ENCODE measurements around the gene ART5. TPM values are rescaled to one million over a fixed set of nuclear protein-coding genes. Genes with fewer than 3 reads are reported as not detected.
A peak's percentile ranks its signal among the peaks of the same experiment; 100 is the strongest.

ART5 gene
- total RNA-seq, 1 experiment from 2014 or later, result 4.5 TPM

DNA sequence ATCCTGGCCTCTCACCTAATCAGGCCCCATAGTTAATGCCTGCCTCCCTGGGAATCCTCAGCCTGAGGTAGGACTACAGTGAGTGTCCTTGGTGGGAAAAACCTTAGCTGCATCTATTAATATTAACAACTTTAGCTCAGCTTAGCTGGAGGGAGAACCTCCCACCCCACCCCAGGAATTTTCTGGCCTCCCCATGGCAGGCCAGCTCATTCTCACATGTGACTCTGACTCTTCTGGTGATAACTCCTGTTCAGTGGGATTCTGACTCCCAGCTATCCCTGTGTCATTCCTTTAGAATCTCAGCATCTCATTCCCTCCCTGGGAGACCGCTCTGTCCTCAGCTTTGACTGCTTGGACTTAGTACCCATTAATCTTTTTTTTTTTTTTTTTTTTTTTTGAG, 14.5 kb downstream of the ART5 start (continued):
- TF ChIP-seq NFATC4 (CRISPR knock-in tag; IDR thresholded peaks at IDR 0.05), result no peak
- TF ChIP-seq NR1H2 (CRISPR knock-in tag; IDR thresholded peaks at IDR 0.05), result no peak

DNA sequence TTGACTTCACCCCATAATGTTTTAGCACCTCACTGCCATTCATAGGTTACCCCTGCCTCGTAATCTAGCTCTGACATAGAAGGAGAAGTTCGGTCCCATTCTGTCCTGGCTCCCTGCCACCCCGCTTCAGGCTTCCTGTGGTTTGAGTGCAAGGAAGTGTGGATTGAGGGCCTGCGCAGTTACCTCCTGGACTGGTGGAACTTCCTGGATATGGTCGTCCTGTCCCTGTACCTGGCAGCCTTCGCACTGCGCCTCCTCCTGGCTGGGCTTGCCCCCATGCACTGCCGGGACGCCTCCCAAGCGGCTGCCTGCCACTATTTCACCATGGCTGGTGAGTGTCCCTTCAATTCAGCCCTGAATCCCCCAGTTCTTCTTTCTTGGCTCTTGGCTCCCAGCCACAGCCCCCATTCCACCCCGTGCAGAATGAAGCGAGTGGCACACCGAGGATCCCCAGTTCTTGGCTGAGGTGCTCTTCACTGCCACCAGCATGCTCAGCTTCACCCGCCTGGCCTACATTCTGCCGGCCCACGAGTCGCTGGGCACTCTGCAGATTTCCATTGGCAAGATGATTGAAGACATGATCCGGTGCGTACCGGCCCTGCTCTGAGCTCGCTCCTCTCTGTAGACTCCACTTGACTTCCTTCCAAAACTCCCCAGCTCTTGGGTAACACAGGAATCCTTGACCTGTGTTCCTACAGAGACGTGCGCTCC, 15.4 kb downstream of the ART5 start:
- H3K27me3 Mint-ChIP-seq (ENCODE audit: low read depth), result no peaks in the 10 kb centered on the region
- H3K4me3 Mint-ChIP-seq, result no peak overlapping the region
- H3K9me3 Mint-ChIP-seq, result no peaks in the 10 kb centered on the region; the same call in 1 of the 2 replicates
- no peak overlapping the region for H3K27ac Mint-ChIP-seq
- CTCF ChIA-PET, result interaction anchor here (0.6 to 1.7 kb wide), 2 partner anchors 17 to 150 kb away, joined by 3 to 4 read pairs; no protein-coding TSS in a partner anchor
- H3K4me1 Mint-ChIP-seq, result no peaks in the 10 kb centered on the region
- no peaks in the 10 kb centered on the region for H3K36me3 Mint-ChIP-seq
- ATAC-seq, result peak; percentile 94
- POLR2A ChIA-PET, result no interaction called here
- peak; percentile 26 for DNase-seq (ENCODE audit: low spot score)
- no peak for TF ChIP-seq TEAD1 (CRISPR knock-in tag; IDR thresholded peaks at IDR 0.05)
- TF ChIP-seq ZBTB21 (CRISPR knock-in tag; IDR thresholded peaks at IDR 0.05; ENCODE audit: borderline replicate concordance), result no peak
- TF ChIP-seq NR2C2 (CRISPR knock-in tag; IDR thresholded peaks at IDR 0.05), result no peak
- TF ChIP-seq, protein P1, sequence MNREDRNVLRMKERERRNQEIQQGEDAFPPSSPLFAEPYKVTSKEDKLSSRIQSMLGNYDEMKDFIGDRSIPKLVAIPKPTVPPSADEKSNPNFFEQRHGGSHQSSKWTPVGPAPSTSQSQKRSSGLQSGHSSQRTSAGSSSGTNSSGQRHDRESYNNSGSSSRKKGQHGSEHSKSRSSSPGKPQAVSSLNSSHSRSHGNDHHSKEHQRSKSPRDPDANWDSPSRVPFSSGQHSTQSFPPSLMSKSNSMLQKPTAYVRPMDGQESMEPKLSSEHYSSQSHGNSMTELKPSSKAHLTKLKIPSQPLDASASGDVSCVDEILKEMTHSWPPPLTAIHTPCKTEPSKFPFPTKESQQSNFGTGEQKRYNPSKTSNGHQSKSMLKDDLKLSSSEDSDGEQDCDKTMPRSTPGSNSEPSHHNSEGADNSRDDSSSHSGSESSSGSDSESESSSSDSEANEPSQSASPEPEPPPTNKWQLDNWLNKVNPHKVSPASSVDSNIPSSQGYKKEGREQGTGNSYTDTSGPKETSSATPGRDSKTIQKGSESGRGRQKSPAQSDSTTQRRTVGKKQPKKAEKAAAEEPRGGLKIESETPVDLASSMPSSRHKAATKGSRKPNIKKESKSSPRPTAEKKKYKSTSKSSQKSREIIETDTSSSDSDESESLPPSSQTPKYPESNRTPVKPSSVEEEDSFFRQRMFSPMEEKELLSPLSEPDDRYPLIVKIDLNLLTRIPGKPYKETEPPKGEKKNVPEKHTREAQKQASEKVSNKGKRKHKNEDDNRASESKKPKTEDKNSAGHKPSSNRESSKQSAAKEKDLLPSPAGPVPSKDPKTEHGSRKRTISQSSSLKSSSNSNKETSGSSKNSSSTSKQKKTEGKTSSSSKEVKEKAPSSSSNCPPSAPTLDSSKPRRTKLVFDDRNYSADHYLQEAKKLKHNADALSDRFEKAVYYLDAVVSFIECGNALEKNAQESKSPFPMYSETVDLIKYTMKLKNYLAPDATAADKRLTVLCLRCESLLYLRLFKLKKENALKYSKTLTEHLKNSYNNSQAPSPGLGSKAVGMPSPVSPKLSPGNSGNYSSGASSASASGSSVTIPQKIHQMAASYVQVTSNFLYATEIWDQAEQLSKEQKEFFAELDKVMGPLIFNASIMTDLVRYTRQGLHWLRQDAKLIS (CRISPR knock-in tag; IDR thresholded peaks at IDR 0.05; ENCODE audit: borderline replicate concordance), result no peak
- no peak for TF ChIP-seq E2F5 (CRISPR knock-in tag; IDR thresholded peaks at IDR 0.05)
- TF ChIP-seq, protein P2, sequence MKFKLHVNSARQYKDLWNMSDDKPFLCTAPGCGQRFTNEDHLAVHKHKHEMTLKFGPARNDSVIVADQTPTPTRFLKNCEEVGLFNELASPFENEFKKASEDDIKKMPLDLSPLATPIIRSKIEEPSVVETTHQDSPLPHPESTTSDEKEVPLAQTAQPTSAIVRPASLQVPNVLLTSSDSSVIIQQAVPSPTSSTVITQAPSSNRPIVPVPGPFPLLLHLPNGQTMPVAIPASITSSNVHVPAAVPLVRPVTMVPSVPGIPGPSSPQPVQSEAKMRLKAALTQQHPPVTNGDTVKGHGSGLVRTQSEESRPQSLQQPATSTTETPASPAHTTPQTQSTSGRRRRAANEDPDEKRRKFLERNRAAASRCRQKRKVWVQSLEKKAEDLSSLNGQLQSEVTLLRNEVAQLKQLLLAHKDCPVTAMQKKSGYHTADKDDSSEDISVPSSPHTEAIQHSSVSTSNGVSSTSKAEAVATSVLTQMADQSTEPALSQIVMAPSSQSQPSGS (CRISPR knock-in tag; IDR thresholded peaks at IDR 0.05; ENCODE audit: borderline replicate concordance, low read depth), result no peak
- TF ChIP-seq IRF2 (CRISPR knock-in tag; IDR thresholded peaks at IDR 0.05; ENCODE audit: borderline replicate concordance, low read depth), result no peak
- no peak for TF ChIP-seq ZNF416 (CRISPR knock-in tag; IDR thresholded peaks at IDR 0.05)
- TF ChIP-seq ATF3 (CRISPR knock-in tag; conservative IDR thresholded peaks at IDR 0.05), result no peak
- TF ChIP-seq JUN (CRISPR knock-in tag; IDR thresholded peaks at IDR 0.05), result no peak
- no peak for TF ChIP-seq IRF1 (CRISPR knock-in tag; IDR thresholded peaks at IDR 0.05)
- TF ChIP-seq, protein P3, sequence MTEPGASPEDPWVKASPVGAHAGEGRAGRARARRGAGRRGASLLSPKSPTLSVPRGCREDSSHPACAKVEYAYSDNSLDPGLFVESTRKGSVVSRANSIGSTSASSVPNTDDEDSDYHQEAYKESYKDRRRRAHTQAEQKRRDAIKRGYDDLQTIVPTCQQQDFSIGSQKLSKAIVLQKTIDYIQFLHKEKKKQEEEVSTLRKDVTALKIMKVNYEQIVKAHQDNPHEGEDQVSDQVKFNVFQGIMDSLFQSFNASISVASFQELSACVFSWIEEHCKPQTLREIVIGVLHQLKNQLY (CRISPR knock-in tag; IDR thresholded peaks at IDR 0.05), result no peak
- no peak for TF ChIP-seq AR (CRISPR knock-in tag; IDR thresholded peaks at IDR 0.05)
- TF ChIP-seq RELA (CRISPR knock-in tag; IDR thresholded peaks at IDR 0.05; ENCODE audit: borderline replicate concordance), result no peak
- TF ChIP-seq E2F1 (CRISPR knock-in tag; IDR thresholded peaks at IDR 0.05), result no peak
- TF ChIP-seq RORB (CRISPR knock-in tag; IDR thresholded peaks at IDR 0.05), result no peak
- TF ChIP-seq, protein P4, sequence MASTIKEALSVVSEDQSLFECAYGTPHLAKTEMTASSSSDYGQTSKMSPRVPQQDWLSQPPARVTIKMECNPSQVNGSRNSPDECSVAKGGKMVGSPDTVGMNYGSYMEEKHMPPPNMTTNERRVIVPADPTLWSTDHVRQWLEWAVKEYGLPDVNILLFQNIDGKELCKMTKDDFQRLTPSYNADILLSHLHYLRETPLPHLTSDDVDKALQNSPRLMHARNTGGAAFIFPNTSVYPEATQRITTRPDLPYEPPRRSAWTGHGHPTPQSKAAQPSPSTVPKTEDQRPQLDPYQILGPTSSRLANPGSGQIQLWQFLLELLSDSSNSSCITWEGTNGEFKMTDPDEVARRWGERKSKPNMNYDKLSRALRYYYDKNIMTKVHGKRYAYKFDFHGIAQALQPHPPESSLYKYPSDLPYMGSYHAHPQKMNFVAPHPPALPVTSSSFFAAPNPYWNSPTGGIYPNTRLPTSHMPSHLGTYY (CRISPR knock-in tag; IDR thresholded peaks at IDR 0.05), result no peak
- TF ChIP-seq CDX4 (CRISPR knock-in tag; IDR thresholded peaks at IDR 0.05; ENCODE audit: borderline replicate concordance), result no peak
